Measurements from ENCODE around the gene HUWE1.

HUWE1 gene

GRCh38 chrX:53494436-53494835 is 192.1 kb downstream of the HUWE1 start:
- no peak for DNase-seq

- no peak for DNase-seq
Observed at GRCh38 chrX:53486285-53486684, 200.2 kb downstream of the HUWE1 start.

GRCh38 chrX:53483838-53484405 is 202.6 kb downstream of the HUWE1 start:
- DNase-seq, result no peak

- DNase-seq, result no peak
Observed at GRCh38 chrX:53483416-53483815, 203.1 kb downstream of the HUWE1 start.

Measured in stimulated activated CD4-positive, alpha-beta T cell treated with anti-CD3 and anti-CD28 coated beads, Interleukin-4, amount 100 ng/mL, for 4 hours (primary cell).